Effector CD8-positive, alpha-beta T cell (primary cell): ENCODE data around the gene RSL24D1.

Experiments used
- DNase-seq: peaks from one replicate; lab custom pipeline; 2025; lab: John Stamatoyannopoulos, UW
- total RNA-seq, 4 experiments: gene quantifications; one replicate each; lab custom pipeline; 2026; lab: John Stamatoyannopoulos, UW

Gene RSL24D1
- 116 to 359 (median 124) reads per million in 4 experiments for total RNA-seq

DNA sequence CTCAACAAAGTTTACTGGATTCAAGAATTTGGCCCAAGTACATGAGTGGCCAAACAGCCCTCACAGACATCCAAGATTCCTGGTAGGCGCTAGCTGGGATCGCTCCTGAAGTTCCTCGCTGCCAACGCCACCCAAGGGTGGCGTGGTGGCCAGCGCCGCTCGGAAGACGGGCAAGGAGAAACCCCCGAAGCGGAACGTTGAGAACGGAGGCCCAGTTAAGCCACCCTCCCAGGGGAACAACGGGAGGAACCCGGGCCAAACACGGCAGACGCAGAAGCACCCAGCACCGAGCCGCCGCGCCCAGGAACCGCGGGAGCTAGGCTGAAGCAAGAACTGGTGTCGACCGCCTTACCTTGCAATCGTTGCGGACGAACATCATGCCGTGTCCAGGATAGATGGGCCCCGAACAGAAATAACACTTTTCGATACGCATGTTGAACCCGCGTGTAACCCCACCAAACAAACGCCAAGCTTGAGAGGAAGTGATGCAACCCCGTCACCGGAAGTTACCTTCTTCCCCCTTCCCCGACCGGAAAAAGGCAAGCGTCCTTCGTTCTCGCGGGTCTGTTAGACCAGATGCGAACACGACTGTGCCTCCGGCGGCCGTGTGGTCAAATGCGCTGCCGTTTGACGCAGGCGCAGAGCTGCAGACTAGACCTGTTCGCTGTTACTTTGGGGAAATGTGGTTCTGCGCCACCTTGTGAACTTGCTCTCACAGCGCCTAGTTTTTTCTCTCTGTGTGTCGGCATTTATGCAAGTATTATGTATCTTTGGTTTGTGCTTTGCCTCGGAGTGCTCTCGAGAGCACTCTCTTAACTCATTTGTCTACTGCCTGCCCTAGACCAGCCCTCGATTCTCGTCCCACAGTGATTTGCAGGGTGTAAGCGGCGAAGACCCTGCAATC, at the start of gene RSL24D1:
Gene RSL24D1, minus strand, starts transcription at position 484 of the 904 bp plus-strand sequence. Its CDS starts 51 bp downstream, at position 433.
- peak; percentile 94 for DNase-seq

DNA sequence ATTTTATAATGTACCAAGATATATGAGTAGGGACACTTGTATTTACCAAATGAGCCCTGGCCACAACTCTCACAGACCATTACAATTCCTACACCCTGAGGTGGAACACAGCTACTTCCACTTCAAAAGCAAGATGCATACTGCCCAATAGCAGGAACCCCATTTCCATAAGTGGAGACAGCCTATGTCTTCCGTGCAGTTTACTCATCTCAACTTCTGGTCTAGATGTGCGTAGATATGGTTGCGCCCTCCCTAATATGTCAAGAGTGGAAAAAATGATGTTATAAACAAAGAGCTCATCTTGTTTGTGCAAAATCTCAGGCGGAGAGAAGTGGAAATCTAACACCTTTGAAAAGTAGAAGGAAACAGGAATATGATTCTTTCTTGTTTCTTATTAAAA, 48.3 kb upstream of the RSL24D1 start:
- no peak for DNase-seq

GRCh38 chr15:55241891-55242290, 45.1 kb upstream of the RSL24D1 start:
- no peak for DNase-seq

DNA sequence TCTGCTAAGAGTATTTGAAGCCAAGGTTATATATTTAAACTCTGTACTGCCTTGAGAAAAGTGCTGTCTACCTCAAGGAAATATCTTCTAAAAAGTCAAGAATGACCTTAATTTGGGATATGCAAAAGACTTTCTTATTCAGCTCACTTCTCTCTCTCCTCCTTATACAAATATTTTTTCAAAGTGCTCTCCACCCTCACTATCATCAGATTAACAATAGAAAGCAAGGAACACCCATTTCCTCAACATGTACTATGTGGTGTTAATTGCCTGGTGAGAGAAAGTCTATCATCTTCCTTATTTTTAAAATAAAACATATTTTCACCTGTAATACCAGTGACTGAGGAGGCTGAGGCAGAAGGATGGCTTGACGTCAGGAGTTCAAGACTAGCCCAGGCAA, 44.4 kb upstream of the RSL24D1 start:
- no peak for DNase-seq

GRCh38 chr15:55240125-55240760, 43.5 kb upstream of the RSL24D1 start:
- DNase-seq = no peak

GRCh38 chr15:55239440-55240124, 42.8 kb upstream of the RSL24D1 start:
- DNase-seq = no peak

DNA sequence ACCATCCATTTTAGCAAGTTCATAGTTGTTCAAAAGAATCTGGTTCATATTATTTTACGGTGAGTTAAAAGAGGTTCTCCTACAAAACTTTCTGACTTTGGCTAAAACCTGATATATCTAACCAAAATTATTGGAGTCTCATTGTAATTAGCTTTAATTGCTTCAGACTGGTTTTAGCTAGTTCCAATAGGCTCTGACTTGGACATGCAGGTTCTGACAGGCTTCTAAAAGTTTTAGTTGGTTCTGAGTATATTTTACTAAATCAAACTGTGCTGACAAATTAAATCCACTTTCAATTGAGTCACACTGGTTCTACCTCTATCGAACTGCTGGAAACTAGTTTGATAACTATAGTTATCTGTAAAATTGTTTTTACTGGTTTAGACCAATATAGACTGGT, 42.1 kb upstream of the RSL24D1 start:
- DNase-seq = no peak

DNA sequence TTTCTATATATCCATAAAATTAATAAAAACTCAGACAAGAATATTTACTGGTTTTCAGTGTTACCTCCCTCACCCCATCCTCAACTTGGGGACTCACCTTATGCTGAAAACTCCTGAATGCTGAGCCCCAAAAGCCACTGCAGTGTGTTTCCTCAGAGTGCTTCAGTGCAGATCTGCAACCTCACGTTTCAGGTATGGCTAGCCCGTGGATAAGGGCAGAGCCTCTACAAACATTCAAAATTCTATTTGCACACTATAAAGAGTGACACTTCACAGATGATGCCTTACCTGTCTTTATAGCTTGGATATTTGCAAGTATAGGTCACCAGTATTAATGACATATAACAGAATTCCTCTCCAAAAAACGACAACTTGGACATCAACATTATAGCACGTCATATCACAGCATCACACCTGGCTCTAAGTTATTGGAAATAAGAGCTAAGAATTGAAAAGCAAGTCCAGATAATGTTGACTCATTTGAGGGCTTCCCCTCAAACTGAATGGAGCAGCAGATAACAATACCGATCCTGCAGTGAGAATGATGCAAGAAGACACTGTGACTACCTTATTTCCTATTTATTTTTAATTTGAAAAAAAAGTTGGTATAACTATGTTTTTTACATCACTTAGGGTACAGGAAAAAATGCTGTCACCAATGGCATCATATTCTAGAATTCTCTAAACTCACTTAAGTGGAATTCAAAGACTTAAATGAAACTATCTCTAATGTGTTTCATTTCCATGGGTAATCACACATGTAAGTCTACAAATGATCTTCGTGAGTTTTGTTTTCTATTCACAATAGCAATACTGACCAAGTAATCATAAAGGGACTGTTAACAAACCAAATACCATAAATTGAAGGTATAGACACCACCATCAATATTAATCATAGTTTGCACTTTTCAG, 40.7 kb upstream of the RSL24D1 start:
- no peak for DNase-seq

DNA sequence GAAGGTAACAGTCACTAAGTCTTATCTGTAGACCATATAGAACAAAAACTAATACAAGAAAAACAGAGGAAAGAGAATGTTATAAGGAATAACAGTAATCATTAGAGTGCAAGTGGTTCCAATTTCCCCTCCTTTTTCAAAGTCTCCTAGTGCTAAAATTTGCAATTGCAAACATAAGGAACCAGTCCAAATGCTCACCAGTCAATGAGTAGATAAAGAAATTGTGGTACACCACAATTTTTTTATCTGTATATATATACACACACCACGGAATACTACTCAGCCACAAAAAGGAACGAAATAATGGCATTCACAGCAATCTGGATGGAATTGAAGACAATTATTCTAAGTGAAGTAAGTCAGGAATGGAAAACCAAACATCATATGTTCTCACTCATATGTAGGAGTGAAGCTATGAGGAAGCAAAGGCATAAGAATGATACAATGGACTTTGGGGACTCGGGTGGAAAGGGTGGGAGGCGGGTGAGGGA, 38.9 kb upstream of the RSL24D1 start:
- no peak for DNase-seq

GRCh38 chr15:55234800-55235104, 38.0 kb upstream of the RSL24D1 start:
- no peak for DNase-seq

- no peak for DNase-seq
Measured at GRCh38 chr15:55234104-55234799, 37.5 kb upstream of the RSL24D1 start.

DNA sequence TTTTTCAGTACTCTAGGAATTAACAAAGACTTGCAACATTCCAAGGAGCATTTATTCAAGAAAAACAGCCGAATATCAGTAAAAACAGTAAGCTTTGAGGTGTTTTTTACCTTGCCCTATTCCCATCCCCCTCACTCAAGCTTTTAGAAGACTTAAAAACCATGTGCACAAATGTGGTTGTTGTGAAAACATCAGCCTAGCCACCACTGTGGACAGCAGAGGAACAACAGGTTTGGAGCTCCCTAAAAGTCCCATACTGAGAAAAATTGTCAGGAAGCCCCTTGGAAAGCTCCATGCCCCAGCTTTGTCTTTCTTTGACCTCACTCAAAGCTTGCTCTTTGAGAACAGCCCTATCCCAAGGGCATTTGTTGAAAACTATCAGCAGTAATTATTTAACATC, 34.7 kb upstream of the RSL24D1 start:
- DNase-seq = no peak

DNA sequence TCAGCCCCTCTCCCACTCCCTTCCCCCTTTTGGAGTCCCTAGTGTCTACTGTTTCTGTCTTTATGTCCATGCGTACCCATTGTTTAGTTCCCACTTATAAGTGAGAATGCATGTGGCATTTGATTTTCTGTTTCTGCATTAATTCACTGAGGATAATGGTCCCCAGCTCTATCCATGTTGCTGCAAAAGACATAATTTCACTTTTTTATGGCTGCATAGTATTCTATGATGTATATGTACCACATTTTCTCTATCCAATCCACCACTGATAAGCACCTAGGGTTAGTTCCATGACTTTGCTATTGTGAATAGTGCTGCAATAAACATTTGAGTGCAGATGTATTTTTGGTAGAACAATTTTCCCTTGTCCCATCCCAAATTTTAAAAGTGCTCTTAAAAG, 34.2 kb upstream of the RSL24D1 start:
- DNase-seq = no peak

GRCh38 chr15:55230051-55230670, 33.4 kb upstream of the RSL24D1 start:
- no peak for DNase-seq

DNA sequence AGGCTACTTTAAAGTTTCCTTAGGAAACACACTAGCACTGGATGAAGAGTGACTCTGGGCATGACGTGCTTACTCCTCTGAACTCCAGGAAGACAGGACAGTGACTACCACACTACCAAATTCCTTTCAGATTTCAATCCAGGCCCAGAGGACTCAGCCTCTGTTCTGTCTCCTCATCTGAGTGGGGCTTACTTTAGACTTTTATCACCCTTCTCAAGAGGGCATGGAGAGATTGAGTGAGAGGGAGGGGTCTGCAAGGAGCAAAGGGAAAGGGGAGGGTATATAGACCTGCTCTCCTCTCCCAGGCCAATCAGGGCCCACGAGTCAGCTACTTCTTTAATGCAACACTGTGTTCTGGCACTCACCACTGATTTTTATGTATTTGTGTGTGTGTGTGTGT, 29.4 kb upstream of the RSL24D1 start:
- DNase-seq = no peak

DNA sequence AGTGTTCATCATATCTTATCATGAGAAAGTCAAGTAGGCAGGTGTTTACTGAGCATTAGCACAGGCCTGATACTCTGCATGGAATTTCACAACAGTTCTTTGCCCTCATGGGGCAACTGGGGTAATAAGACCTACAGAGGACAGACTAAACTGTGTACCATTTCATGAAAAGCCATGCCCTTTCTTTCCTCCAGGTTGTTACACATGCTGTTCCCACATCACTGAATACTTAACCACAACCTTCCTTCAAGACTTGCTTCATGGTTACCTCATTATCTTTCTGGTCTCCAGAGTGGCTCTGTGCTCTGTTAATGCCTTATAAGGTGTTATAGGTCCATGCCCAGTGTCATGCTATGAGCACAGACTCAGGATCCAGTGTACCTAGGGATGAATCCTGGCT, 28.2 kb upstream of the RSL24D1 start:
- no peak for DNase-seq

DNA sequence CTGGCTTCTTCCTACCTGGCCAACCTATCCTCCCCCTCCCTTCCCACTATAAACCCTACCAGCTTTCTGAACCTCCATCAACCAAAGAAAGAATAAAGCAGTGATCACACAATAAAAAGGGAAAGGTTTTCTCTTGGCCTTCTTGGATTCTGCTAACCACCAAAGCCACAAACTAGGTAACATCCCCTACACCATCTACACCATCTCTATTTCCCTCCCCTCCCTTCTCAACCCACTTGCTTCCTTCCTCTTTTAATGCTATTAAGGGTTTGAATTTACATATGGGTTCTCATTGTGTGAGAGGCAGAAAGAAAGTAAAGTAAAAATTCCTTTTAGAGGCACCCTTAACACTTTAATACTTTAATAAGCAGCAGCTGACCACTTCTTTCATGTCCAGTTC, 25.8 kb upstream of the RSL24D1 start:
- DNase-seq = no peak

- no peak for DNase-seq
Measured at GRCh38 chr15:55221090-55222011, 24.6 kb upstream of the RSL24D1 start.

- no peak for DNase-seq
Measured at GRCh38 chr15:55220606-55221005, 23.9 kb upstream of the RSL24D1 start.
